PC-9 (cell line): ENCODE measurements around the gene DNASE1L3.

Experiments used
- CTCF ChIP-seq: fragments of 200-600 bp; sonication (generic); conservative IDR thresholded peaks from 2 replicates; pipeline ENCODE4 v1.6.1; 2017; ENCODE audit warnings: mixed run types, antibody characterized with exemption, mild to moderate bottlenecking, moderate library complexity
- EZH2 ChIP-seq: fragments of 200-600 bp; sonication (generic); IDR thresholded peaks from 2 replicates; pipeline ENCODE4 v1.8.0; 2017; ENCODE audit warnings: antibody characterized with exemption, low read depth

- TF ChIP-seq CTCF (no peak), EZH2 (no peak)
Observed at GRCh38 chr3:58242340-58242739, 31.6 kb upstream of the DNASE1L3 start.
